HG02623 (cell line): ENCODE results near the gene S1PR5.

Experiments
- ATAC-seq: cut with Tn5 transposase; IDR thresholded peaks from one replicate; pipeline ENCODE4 v1.9.1; 2021; ENCODE audit warnings: moderate library complexity; ENCODE audit not compliant: unreplicated experiment

Gene S1PR5

DNA sequence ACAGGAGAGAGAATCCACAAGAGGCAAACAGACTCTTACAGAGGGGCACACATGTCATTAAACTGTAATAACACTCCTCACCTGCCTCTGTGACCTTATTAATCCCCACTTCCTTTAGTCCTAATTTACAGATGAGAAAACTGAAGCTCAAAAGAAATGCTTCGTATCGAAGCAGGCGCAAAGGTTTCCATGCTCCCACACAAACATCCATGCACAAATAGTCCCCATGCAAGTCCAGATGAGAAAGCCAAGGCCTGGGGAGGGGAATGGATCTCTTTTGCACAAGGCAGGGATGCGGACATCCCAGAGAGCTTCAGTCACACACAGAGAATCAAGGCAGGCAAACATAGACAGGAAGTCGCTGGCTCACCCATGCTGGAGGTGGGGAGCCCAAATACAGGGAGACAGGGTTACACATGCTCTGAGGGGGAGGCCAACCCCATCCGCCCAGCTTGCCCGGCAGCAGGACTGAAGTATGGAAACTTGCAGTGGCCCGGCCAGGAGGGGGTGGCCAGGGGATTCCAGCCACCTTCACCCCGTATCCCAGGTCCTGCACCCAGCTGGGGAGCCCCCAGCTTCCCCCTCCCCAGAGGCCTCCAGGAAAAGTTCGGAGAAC is 468 bp downstream of the S1PR5 start:
- ATAC-seq, result no peak

DNA sequence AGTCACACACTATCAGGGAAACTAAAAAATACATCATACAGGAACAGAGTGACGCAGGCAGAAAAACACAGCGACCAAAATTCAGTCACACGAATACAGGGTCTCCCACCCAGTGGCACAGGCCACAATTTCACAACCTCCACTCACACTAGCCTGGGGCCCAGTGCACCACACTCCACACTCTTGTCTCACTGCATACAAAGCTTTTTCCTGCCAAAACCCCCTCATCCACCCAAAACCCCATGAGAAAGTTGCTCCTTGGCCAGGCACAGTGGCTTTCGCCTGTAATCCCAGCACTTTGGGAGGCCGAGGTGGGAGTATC is 1.2 kb downstream of the S1PR5 start:
- ATAC-seq, result no peak

DNA sequence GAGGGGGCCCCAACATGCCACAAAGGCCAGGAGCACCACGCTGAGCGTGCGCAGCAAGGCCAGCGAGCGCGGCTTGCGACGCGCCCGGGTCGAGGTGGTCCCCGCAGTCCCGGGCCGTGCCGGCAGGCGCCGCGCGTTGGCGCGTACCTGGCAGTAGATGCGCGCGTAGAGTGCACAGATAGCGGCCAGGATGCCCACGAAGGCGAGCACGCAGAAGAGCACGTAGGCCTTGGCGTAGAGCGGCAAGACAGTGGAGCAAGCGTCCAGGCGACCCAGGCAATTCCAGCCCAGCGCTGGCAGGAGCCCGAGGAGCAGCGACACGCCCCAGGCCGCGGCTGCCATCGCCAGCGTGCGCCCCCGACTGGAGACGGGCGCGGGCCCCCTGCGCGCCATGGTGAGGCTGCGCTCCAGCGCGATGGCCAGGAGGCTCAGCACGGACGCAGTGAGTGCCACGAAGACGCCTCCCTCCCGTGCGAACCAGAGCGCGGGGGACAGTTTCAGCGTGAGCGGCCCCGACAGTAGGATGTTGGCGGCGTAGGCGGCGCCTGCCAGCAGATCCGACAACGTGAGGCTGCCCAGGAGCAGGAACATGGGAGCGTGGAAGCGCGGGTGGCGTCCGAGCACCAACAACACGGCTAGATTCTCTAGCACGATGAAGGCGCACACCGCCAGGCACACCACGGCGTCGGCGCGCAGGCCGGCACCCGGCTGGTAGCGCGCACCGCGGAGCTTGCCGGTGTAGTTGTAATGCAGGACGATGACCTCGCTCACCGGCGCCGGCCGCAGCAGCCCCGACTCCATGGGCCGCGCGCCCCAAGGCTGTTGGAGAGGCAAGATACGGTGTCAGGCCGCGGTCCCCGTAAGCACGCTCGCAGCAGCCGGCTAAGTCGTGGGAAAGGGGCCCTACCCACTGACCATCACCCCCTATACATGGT is 2.8 kb downstream of the S1PR5 start:
- no peak for ATAC-seq

DNA sequence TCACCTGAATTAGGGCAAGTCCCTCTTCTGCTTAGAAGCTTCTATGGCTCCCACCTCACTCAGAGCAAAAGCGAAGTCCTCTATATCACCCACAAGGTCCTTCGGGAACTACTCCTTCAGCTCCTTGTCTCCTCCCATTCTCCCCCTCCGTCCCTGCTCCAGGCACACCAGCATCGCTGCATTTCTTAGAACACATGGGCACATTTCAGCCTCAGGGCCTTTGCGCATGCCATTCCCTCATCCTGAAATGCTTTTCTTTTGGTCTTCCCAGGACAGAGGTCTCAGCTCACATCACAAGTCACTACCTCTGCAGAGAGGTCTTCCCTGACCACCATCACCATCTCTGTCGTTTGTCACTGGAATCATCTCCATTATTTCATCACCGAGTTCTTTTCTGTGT is 4.0 kb downstream of the S1PR5 start:
- ATAC-seq, result no peak

DNA sequence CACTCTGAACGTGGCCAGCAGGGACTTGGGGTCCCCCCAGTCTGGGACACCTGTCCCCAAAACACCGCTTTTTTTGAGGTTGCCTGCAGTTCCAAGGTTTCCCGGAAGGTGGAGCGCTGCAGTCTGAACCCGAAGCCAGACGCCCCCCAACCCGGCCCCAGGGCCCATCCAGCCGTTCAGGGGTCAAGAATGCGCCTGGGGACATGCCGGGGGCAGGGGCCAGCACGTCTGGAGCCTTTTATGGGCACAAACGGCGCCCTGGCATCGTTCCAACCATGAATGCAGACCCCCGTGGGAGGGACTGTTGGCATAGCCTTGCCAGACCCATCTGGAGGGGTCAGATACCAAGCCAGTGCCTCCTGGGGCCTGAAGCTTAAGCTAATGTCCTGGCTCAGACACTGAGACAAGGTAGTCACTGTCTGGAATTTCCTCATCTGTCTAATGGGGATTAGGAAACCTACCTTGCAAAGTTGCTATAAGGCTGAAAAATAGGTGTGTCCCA is 6.9 kb downstream of the S1PR5 start:
- ATAC-seq, result no peak

DNA sequence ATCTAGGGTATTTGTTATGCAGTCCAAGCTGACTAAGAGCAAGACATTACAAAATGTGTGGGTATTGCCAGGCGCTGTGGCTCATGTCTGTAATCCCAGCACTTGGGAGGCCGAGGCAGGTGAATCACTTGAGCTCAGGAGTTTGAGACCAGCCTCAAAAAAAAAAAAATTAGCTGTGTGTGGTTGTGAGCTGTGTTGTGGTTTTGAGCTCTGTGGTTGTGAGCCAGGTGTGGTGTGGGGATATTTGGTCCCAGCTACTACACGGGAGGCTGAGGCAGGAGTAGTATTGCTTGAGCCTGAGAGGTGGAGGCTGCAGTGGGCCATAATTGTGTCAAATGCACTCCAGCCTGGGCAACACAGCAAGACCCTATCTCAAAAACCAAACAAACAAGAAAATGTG is 8.5 kb downstream of the S1PR5 start:
- ATAC-seq, result no peak

DNA sequence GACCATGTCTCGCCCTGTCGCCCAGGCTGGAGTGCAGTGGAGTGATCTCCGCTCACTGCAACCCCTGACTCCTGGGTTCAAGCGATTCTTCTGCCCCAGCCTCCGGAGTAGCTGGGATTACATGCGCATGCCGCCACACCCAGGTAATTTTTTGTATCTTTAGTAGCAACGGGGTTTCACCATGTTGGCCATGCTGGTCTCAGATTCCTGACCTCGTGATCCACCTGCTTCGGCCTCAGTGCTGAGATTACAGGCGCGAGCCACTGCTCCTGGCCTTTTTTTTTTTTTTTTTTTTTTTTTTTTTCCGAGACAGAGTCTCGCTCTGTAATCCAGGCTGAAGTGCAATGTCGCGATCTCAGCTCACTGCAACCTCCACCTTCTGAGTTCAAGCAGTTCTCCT is 9.2 kb downstream of the S1PR5 start:
- no peak for ATAC-seq

DNA sequence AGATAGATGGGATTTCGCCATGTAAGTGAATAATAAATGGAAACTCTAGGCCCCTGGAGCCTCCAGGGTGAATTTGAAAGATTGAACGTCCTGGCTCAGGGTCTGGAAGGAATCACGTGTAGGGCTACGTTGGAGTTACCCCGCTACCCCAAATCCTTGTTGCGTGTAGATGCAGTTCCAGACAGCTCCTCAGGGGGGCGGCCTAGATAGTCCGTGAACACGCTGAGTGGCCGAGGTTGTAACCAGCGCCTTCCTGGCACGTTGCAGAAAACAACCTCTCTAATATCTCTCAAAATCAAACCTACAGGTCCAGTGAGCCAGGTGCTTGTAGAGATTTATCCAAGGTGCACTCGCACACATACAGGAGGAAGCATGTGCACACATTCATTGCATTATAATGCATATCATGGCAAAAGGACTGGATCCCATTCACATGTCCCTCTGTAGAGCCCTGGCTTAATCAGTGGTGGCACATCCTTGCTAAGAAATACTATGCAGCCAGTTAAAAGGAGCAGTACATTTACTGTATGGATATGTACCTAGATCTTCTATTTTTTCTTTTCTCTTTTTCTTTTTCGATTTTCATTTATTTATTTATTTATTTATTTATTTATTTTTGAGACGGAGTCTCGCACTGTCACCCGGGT is 11.5 kb downstream of the S1PR5 start:
- ATAC-seq, result no peak

DNA sequence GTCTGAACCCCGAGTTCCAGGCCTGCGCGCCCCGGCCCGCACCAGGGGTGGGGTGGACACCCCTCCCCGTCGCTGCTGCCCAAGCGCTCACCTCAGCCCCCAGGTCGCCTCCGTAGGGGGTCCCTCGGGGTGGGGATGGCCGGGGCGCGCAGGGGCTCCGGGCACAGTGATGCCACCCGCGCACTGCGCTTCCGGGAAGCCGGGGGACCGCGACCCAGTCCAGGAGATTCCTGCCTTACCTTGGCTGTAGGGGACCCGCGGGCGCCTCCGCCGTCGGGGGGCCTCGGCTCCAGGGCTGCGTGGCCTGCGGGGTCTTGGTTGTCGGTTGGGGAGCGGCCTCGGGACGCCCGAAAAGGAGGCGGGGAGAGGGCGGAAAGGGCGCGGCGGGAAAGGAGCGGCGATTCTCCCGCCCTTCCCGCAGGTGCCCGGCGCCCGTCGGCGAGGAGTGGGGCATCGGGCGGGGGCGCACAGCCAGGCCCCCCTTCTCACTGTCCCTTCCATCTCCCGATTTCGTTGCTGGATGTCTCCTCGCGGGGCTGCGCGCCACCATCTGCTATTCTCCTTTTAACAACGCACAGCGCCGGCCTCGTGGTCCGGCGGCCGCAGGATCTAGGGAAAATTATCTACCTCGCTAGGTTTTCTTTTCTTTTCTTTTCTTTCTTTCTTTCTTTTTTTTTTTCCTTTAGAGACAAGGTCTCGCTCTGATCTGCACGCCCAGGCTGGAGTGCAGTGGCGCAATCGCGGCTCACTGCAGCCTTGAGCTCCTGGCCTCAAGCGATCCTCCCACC is 14.1 kb downstream of the S1PR5 start, which contains the start of gene KEAP1:
Gene KEAP1, minus strand, starts transcription at position 355 of the 788 bp plus-strand sequence. CDS start 3,323 bp downstream, outside the sequence.
- peak; percentile 23 for ATAC-seq

DNA sequence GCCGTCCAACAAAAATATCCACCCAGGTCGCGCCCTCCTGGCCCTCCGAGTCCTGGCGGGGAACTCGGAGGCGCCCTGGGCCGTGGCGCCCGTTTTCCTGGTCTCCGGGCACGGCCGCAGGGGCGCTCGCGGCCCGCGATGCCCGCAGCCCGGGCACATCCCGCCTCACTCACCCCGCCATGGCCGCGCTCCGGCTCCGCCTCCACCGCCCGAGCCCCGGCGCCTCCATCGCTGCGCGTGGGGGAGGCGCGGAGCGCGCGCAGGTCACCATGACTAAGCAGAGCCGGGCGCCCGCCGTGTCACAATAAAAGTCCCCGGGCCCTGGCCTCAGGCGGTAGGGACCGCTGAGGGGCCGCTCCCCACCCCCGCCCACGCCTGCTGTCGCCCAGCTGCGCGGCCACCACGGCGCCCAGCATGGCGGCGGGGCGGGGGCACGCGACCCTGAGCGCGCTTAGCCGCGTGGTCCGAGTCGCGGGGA is 14.7 kb downstream of the S1PR5 start:
- peak; percentile 74 for ATAC-seq

DNA sequence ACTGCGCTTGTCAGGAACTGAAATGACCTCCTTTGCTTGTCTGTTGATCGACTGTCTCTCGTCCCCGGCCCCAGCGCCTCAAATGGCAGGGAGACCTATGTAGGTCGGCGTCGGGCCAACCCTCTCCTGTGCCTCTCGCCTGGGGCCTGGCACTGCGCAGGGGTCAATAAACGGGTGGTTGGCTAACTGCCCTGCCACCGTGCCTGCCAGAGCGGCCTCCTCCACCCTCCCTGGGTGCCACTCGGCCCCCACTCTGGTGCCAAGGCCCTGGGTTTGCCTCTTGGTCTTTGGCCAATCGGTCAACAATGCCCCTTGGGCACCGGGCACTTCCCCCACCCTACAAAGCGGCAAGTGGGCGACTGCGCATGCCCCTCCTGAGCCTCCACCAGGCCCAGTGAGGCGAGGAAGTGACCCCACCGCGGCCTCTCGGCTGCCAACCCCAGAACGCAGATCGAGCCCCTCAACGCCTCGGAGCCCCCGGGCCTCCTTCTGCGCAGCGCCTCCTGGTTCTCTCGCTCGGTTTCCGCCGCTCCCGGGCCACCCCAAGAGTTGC is 15.2 kb downstream of the S1PR5 start:
- ATAC-seq, result peak; percentile 35

DNA sequence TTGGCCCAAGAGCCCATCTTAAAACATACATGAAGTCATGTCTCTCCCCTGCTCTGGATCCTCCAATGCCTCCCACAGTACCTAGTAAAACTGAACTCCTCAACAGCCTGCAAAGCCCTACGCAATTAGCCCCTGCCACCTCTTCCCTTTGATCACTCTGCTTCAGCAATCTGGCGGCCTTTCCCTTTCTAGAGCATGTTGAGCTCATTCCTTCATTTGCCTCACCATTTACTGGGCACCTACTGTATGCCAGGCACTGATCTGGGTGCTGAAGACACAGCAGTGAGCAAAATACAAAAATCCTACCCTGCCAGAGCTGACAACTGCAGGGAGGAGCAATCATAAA is 17.0 kb downstream of the S1PR5 start:
- ATAC-seq, result no peak

DNA sequence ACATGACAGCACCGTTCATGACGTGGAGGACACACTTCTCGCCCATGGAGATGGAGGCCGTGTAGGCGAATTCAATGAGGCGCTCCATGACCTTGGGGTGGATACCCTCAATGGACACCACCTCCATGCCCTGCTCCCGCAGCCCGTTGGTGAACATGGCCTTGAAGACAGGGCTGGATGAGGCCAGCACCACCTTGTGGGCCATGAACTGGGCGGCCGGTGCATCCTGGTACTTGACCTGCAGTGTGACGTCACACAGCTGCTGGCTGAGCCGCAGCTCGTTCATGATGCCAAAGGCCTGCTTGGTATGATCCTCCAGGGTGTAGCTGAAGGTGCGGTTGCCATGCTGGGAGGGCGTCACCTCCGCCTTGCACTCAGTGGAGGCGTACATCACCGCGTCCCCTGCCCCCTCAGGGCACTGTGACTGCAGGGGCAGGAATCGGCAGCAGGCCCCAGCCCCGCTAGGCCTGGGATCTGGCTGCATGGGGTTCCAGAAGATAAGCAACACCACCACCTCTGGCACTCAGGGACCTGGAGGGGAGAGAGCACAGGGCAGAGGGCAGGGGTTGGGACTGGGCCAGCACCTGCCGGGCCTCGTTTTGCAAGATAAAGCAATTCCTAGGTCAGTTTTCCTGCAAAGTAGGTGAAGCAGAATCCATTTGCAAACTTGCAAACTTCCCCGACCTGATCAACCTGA is 17.5 kb downstream of the S1PR5 start:
- ATAC-seq, result no peak

DNA sequence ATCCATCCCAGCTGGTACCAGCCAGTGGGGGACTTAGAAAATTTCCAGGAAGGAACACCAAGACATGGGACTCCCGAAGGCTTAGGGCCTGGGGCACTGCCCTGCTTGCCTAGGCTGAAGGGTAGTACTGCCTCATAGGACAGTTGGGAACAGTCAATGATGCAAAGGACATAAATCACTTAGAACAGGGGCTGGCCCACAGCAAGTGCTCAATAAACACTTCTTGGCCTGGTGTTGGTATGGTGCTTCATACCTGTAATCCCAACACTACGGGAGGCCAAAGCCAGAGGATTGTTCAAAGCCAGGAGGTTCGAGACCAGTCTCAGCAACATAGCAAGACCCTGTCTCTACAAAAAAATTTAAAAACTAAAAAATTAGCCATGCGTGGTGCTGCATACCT is 19.9 kb downstream of the S1PR5 start:
- ATAC-seq, result no peak

DNA sequence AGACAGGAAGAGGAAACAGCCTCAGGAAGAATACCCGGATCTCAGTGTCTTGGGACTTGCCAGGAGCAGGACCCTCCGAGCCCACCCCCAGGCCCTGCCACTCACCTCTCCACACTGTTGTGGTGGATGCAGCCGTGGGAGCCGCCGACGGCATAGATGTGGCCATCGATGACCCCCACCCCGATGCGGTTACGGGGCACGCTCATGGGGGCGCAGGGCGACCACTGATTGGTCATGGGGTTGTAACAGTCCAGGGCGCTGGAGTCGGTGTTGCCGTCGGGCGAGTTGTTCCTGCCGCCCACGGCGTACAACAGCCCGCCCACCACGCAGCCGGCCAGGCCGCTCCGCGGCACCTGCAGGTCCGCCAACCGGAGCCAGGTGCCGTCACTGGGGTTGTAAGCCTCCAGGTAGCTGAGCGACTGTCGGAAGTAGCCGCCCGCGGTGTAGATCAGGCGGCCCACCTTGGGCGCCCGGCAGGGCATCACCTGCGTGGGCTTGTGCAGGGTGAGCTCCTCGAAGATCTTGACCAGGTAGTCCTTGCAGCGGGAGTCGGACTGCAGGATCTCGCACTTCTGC is 25.7 kb downstream of the S1PR5 start:
- ATAC-seq, result no peak

DNA sequence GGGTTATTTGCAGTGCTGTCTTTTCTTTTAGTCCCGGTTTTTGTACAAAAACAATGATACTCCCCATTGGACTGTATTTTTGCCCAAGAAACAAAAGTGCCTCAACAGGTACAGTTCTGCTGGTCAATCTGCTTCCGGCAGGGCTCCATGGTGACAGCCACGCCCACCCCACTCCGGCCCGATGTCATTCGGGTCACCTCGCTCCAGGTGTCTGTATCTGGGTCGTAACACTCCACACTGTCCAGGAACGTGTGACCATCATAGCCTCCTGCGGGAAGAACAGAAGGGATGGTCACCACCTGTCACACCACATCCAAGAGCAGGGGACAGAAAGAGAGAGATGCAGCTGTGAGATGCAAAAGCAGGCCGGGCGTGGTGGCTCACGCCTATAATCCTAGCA is 30.7 kb downstream of the S1PR5 start:
- no peak for ATAC-seq

DNA sequence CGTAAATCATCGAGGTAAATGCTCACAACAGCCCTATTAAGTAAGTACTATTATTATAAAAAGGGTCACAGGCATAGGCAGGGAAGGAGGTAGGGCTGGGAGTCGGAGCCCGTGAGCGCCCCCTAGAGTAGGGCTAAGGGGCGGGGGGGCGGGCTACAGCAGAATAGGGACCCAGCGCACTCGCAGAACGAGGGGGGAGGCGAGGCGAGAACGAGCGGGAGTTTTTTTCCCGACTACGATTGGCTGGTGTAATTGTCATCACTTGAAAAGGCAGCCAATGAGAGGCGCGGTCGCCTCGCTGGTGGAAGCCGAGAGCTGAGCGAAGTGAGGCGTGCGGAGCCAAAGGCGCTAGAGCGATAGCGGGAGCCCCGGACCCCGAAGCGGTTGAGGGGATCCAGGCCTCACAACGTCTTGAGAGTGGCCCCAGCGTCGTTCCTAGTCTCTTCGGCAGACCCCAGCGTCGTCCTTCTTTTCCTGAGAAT is 38.3 kb downstream of the S1PR5 start:
- ATAC-seq, result no peak

DNA sequence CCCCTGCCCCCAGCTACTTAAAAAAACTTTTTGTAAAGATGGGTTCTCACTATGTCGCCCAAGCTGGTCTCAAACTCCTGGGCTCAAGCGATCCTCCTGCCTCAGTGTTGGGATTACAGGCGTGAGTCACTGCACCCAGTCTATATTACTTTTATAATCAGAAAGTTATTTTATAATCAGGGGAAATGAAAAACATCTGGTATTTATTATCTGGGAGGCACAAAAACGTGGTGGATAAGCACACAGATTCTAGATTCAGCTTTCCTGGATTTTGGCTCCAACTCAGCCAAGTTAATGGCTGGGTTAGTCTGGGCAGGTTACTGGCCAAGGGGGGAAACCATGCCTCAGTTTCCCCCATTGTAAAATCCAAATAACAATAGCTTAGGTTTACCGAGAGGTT is 38.8 kb downstream of the S1PR5 start:
- no peak for ATAC-seq

DNA sequence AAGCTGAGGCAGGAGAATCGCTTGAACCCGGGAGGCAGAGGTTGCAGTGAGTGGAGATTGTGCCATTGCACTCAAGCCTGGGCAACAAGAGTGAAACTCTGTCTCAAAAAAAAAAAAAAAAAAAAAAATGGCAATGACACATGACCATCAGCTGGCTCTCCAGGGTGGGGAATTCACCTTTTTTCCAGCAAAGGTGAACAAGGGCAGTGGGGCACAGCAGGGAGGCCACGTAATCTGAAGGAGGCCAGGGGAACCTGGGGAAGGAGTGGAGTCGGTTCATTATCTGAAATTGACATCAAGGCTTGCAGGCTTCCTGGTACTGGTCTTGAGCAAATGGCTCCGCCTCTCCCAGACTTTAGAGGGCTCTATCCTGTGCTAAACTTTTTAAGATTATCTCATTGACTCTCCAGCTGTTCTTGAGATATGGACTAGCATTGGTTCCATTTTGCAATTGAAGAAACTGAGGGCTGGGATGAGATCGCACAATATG is 42.2 kb downstream of the S1PR5 start:
- no peak for ATAC-seq
